Endometrial microvascular endothelial cells (primary cell): ENCODE data around the gene SGTA. TPM values are rescaled to one million over a fixed set of nuclear protein-coding genes. Genes with fewer than 3 reads are reported as not detected.
"Not testable (repeated sequence)": the region's sequence is repeated elsewhere in the genome, so short reads cannot be mapped to it uniquely, and the experiment has no call there.

Experiments
- in situ Hi-C: cut with HindIII; loops from 2 replicates; pipeline ENCODE4 v1.10.0; 2017; ENCODE audit warnings: low sequenced_read_pairs, low pct_unique_long_range_greater_than_20kb; ENCODE audit errors: inconsistent ontology term
- total RNA-seq: library from RNA; depleted of rRNA; stranded (reverse); fragments of >200 nt; gene quantifications from one replicate; pipeline ENCODE4 v1.2.3, GENCODE V29; 2015; ENCODE audit errors: inconsistent ontology term

The SGTA gene
- 101 TPM for total RNA-seq

- in situ Hi-C loops = no loop called here
Measured at GRCh38 chr19:2782936-2783780, at the start of gene SGTA. SGTA (minus strand) TSS chr19:2783273; CDS start chr19:2769068, 14,205 bp downstream.

GRCh38 chr19:2827840-2828489 lies 44.9 kb upstream of the SGTA start:
- in situ Hi-C loops = no loop called here

- in situ Hi-C loops = no loop called here
Measured at GRCh38 chr19:2827022-2827421, 43.9 kb upstream of the SGTA start.

- in situ Hi-C loops = no loop called here
Measured at GRCh38 chr19:2824129-2824528, 41.1 kb upstream of the SGTA start.

GRCh38 chr19:2823646-2824045 lies 40.6 kb upstream of the SGTA start:
- in situ Hi-C loops = no loop called here

GRCh38 chr19:2822846-2823245 lies 39.8 kb upstream of the SGTA start:
- in situ Hi-C loops = no loop called here

GRCh38 chr19:2820112-2820702 lies 37.1 kb upstream of the SGTA start:
- in situ Hi-C loops = no loop called here

GRCh38 chr19:2819540-2820111 lies 36.6 kb upstream of the SGTA start, which contains the start of gene ZNF554:
ZNF554 (plus strand) TSS chr19:2819868; CDS start chr19:2820072, 204 bp downstream.
- in situ Hi-C loops = no loop called here

- in situ Hi-C loops = not testable (repeated sequence)
Measured at GRCh38 chr19:2817237-2817829, 34.3 kb upstream of the SGTA start.

GRCh38 chr19:2816641-2817040 lies 33.6 kb upstream of the SGTA start:
- in situ Hi-C loops = no loop called here

- in situ Hi-C loops = no loop called here
Measured at GRCh38 chr19:2815923-2816322, 32.9 kb upstream of the SGTA start.

- in situ Hi-C loops = no loop called here
Measured at GRCh38 chr19:2815191-2815614, 32.1 kb upstream of the SGTA start.

- in situ Hi-C loops = no loop called here
Measured at GRCh38 chr19:2814426-2814825, 31.4 kb upstream of the SGTA start.

GRCh38 chr19:2813235-2814160 lies 30.4 kb upstream of the SGTA start:
- in situ Hi-C loops = no loop called here

GRCh38 chr19:2812414-2813234 lies 29.6 kb upstream of the SGTA start:
- in situ Hi-C loops = no loop called here

GRCh38 chr19:2811735-2812413 lies 28.8 kb upstream of the SGTA start:
- in situ Hi-C loops = no loop called here

GRCh38 chr19:2811221-2811722 lies 28.2 kb upstream of the SGTA start:
- in situ Hi-C loops = no loop called here
